T-helper 1 cell treated with Interleukin-12 subunit alpha and Interleukin-12 subunit beta and Interleukin-4 antibody, amounts not matched to agents 30 μg/mL and 1 μg/mL, for 36 hours (primary cell): Measurements from ENCODE around the gene ITGB1BP1.

Source experiments
- H3K27ac Mint-ChIP-seq: one replicate; pipeline ENCODE4 v1.8.0; 2021; ENCODE audit warnings: mild to moderate bottlenecking, mixed read lengths
- H3K27me3 Mint-ChIP-seq: one replicate; pipeline ENCODE4 v1.8.0; 2021; ENCODE audit warnings: low read depth, mixed read lengths
- H3K36me3 Mint-ChIP-seq: one replicate; pipeline ENCODE4 v1.8.0; 2021; ENCODE audit warnings: low read depth, mixed read lengths
- H3K4me1 Mint-ChIP-seq: one replicate; pipeline ENCODE4 v1.8.0; 2021; ENCODE audit warnings: low read depth, mixed read lengths
- H3K4me3 Mint-ChIP-seq: one replicate; pipeline ENCODE4 v1.8.0; 2021; ENCODE audit warnings: mild to moderate bottlenecking, moderate library complexity, mixed read lengths
- H3K9me3 Mint-ChIP-seq: one replicate; pipeline ENCODE4 v1.8.0; 2021; ENCODE audit warnings: mixed read lengths

ITGB1BP1 gene

DNA sequence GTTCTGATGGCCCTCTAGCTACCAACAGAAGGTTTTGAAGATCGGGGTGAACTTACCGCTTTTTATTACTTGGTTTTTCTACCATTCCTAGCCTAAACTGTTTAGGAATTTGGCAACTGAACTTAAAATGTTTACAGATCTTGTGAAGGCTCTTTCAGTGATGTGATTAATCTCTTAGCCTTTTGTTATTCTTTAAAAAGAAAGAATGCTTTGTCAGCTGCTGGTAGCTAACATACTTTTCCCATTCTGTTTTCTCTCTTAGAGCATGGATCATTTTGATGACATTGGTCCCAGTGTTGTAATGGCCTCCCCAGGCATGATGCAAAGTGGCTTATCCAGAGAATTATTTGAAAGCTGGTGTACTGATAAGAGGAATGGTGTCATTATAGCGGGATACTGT is 18.2 kb upstream of the ITGB1BP1 start:
- no peak overlapping the region for H3K27ac Mint-ChIP-seq
- H3K27me3 Mint-ChIP-seq = no peaks in the 10 kb centered on the region
- peaks cover 5% of the 10 kb centered on the region for H3K4me1 Mint-ChIP-seq
- H3K4me3 Mint-ChIP-seq = no peak overlapping the region
- peaks cover 36% of the 10 kb centered on the region for H3K36me3 Mint-ChIP-seq
- no peaks in the 10 kb centered on the region for H3K9me3 Mint-ChIP-seq

DNA sequence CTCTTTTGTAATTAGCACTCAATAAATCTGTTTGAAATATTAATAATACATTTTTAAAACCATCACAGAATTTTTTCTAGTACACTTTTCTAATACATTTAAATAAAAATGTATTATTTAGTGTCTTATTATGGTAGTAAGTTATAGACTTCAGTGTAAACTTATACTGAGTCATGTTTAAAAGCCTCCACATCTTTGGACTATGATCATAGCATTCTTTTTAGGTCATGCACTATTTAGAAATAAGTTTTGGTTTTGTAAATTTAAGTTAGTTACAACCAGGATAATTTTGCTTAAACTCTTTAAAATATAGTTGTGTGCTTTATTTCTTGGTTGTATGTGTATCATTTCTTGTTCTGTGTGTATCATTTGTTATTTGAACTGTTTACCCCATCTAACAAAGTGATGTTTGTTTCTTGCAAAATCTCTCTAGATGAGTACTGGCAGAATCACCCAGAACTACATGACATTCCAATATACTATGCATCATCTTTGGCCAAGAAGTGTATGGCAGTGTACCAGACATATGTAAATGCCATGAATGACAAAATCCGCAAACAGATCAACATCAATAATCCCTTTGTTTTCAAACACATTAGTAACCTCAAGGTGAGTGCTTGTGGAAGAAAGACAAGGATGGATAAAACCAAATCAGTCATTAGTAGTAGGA is 16.9 kb upstream of the ITGB1BP1 start:
- H3K27me3 Mint-ChIP-seq = no peaks in the 10 kb centered on the region
- peaks cover 35% of the 10 kb centered on the region for H3K36me3 Mint-ChIP-seq
- no peaks in the 10 kb centered on the region for H3K9me3 Mint-ChIP-seq
- H3K4me3 Mint-ChIP-seq = no peak overlapping the region
- H3K4me1 Mint-ChIP-seq = peaks cover 3% of the 10 kb centered on the region
- no peak overlapping the region for H3K27ac Mint-ChIP-seq

DNA sequence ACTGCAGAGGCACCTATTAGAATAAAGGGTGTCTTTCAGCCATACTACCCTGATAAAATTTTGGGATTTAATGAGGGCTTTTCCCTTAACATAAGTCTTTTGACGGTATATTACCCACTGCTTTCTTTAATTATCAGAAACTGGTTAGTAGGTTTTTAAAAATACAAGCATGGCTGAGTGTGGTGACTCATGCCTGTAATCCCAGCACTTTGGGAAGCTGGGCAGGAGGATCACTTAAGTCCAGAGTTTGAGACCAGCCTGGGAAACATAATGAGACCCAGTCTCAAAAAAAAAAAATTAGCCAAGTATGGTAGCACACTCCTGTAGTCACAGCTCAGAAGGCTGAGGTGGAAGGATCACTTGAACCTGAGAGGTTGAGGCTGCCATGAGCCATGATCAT is 16.2 kb upstream of the ITGB1BP1 start:
- Mint-ChIP-seq H3K27ac (no peak overlapping the region), H3K4me3 (no peak overlapping the region), H3K36me3 (peaks cover 32% of the 10 kb centered on the region), H3K4me1 (no peaks in the 10 kb centered on the region), H3K9me3 (no peaks in the 10 kb centered on the region), H3K27me3 (no peaks in the 10 kb centered on the region)

DNA sequence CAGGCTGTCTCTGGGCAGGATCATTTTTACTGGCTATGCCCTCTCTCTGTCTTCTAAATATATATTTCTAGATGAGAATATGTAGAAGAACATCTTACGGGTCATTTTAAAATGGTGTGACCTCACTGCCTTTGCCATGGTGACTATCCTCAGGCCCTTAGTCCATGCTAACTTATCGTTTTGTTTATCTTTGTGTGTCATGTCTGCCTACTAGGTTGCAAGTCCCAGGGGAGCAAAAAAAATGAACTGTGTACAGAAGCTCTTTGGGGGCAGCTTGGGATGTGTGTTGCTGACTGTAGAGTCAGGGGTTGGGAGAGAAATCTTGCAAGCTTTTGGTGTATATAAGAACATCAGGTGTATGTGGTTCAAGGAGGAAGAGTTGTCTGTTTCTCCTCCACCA is 11.2 kb upstream of the ITGB1BP1 start:
- Mint-ChIP-seq H3K4me1 (peaks cover 10% of the 10 kb centered on the region), H3K36me3 (peaks cover 42% of the 10 kb centered on the region), H3K27ac (no peak overlapping the region), H3K4me3 (no peak overlapping the region), H3K27me3 (no peaks in the 10 kb centered on the region), H3K9me3 (no peaks in the 10 kb centered on the region)

DNA sequence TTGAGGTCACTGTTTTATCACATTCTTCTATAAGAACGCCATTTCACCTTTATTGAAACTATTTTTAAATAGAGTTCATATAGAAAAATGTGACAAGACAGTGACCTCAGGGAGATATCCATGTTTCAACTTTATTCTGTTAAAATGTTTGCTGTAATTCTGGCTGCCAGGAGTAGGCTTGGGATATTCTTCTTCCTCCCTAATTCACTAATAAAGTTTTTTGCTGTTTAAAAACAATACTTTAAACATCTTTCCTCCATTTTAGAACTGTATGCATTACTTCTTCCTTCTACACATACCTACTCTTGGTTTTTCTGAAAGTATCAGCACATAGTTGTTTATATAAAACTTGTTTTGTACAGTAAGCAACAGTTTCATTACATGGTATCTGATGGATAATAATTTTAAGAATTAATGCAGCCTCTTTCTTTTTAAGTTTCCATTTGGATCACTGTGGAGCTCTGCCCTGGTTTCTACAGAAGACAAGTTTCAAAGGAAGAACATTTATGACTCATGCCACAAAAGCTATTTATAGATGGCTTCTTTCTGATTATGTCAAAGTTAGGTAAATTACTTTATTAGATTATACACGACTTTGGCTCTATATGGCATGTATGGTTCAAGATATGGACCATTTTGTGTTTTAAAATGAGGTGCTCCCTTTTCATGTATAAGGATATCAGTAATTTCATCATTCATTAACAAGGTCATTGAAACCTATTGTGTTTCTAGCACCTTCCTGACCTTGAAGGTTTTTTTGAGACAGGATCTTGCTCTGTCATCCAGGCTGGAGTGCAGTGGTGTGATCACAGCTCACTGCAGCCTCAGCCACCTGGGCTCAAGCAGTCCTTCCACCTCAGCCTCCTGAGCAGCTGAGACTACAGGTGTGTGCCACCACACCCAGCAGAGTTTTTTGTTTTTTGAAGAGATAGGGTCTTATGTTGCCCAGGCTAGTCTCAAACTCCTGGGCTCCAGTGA is 7.3 kb upstream of the ITGB1BP1 start:
- no peak overlapping the region for H3K4me3 Mint-ChIP-seq
- no peaks in the 10 kb centered on the region for H3K27me3 Mint-ChIP-seq
- no peaks in the 10 kb centered on the region for H3K9me3 Mint-ChIP-seq
- H3K27ac Mint-ChIP-seq = peak overlapping the region; percentile 50
- H3K4me1 Mint-ChIP-seq = peaks cover 12% of the 10 kb centered on the region
- H3K36me3 Mint-ChIP-seq = peaks cover 34% of the 10 kb centered on the region

DNA sequence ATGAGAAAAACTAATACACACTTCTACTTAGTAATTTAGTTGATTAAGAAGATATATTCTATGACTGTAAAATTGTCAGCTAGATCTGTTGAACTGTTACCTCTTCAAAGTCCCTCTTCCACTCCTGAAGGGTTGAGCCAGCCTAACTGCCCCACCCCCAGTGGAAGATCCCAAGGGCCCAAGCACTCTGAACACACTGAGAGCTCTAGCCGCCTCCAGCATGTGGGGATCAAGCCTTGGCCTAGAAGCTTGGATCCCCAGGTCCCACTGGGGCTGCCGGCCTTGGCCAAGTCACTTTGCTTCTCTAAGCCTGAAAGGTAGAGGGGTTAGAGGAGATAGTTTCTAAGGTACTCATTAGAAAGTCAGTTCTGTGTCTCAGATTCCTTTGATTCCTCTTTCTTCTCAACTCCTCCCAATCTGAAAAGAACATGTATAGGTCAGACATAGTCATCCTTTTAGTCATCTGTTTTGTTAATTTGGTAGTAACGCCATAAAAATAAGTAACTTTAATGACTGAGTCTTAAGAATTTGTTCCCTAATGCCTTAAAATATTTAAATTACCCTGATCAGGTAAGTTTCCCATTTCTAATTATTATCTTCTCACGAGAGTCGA is 5.7 kb upstream of the ITGB1BP1 start:
- peaks cover 34% of the 10 kb centered on the region for H3K36me3 Mint-ChIP-seq
- peaks cover 12% of the 10 kb centered on the region for H3K4me1 Mint-ChIP-seq
- no peak overlapping the region for H3K4me3 Mint-ChIP-seq
- no peaks in the 10 kb centered on the region for H3K9me3 Mint-ChIP-seq
- no peaks in the 10 kb centered on the region for H3K27me3 Mint-ChIP-seq
- H3K27ac Mint-ChIP-seq = no peak overlapping the region

DNA sequence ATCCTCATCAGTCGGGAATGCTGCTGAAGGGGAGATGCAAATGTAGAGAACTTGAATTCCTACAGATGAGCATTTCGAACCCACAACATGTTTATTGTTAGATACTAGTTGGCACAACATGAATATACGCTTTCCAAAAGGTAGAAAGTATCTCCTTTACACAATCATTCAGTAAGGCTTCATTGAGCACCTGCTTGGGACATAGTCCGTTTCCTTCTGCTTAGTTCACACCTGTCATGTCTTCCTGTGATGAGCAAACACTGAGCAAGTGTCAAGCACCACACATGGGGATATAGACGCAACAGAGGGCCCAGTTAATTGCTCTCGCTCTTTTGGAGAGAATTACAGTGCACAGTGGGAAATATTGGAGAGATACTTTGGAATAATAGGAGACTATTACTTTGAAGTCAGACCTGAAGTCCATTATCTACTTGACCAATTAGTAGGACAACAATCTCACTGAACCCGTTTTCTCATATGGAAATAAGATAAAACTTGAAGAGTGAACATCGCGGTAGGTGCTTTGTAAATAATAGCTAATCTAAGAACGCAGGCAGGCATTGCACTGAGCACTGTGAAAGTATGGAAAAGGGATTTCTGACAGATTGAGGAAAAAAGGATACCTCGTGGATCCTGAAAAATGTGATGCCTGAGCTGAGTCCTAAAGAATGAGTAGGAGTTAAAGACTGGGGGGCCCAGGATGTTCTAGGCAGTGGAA is 1.3 kb upstream of the ITGB1BP1 start:
- Mint-ChIP-seq H3K4me1 (peaks cover 26% of the 10 kb centered on the region), H3K9me3 (no peaks in the 10 kb centered on the region), H3K4me3 (no peak overlapping the region), H3K27ac (peak overlapping the region; percentile 98), H3K36me3 (peaks cover 18% of the 10 kb centered on the region), H3K27me3 (no peaks in the 10 kb centered on the region)

DNA sequence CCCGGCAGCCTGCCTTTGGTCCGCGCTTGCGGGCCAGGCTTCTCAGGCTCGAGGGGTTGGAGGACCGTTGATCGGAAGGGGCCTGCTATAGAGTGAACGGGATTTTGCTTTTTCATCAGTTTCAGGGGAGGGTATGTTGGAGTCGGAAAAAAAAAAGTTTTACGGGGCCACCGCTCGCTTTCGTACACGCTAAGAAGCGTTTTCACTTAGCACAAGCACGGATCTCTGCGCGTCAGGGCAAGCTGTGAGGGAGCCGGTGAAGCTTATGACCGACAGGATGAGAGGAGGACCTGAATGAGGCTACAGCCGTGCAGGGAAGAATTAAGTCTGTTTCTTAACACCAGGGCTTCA is 569 bp upstream of the ITGB1BP1 start:
- H3K4me3 Mint-ChIP-seq = no peak overlapping the region
- peaks cover 18% of the 10 kb centered on the region for H3K36me3 Mint-ChIP-seq
- H3K27me3 Mint-ChIP-seq = no peaks in the 10 kb centered on the region
- no peaks in the 10 kb centered on the region for H3K9me3 Mint-ChIP-seq
- H3K27ac Mint-ChIP-seq = peak overlapping the region; percentile 98
- H3K4me1 Mint-ChIP-seq = peaks cover 31% of the 10 kb centered on the region

DNA sequence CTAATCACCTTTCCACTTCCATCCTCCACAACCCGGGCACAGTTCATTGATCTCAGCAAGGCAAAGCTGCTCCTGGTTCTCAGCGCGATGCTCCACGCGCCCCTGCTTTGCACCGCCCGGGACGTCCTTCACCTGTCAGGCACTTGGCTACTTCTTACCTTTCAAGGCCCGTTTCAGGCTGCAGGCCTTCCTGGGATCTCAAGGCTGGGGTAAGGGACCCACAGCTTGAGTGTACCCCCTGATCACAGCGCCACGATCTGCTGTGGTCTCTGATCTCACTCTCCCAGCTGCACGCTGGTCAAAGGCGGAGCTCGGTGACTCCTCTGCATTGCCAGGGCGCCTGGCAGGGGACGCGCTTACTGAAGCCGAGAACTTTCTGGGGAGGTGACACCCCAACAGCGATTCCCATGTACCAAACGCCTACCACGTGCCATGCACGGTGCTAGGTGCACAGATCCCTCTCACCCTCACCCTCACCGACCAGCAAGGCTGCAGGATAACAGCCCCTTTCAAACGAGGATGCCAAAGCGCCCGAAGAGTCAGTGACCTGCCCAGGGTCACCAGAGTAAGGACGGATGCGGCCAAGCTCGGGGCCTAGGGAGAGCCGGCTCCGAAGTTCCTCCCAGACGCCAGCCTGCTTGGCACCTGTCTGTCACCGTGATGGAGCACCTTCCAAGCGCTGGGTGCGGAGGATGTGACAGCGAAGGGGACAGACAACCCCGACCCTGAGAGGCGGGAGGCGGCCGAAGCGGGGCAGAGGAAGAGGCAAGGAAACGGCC is 818 bp downstream of the ITGB1BP1 start:
- peak overlapping the region; percentile 93 for H3K27ac Mint-ChIP-seq

DNA sequence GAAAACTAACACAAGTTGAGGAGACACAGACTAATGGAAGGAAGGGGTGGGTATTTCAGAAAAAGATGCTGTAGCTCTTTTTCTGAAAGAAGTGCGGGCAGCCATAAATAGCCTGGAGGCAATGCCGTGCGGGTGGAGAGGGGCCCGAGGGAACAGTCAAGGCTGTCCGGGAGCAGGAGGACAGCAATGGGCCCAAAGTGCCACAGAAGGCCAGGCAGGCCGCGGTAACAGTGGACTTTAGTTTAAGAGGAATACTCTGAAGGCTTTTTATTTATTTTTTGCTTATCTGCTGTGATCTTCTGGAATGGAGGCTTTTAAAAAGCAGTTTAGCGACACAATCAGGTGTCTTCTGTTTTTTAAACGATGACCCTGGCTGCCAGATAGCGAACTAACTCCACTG is 2.8 kb downstream of the ITGB1BP1 start:
- no peaks in the 10 kb centered on the region for H3K27me3 Mint-ChIP-seq
- H3K27ac Mint-ChIP-seq = peak overlapping the region; percentile 58
- H3K36me3 Mint-ChIP-seq = peaks cover 31% of the 10 kb centered on the region
- H3K4me1 Mint-ChIP-seq = peaks cover 38% of the 10 kb centered on the region
- no peaks in the 10 kb centered on the region for H3K9me3 Mint-ChIP-seq
- H3K4me3 Mint-ChIP-seq = peak overlapping the region; percentile 36

More for the DNA sequence above, 818 bp downstream of the ITGB1BP1 start:
- peaks cover 32% of the 10 kb centered on the region for H3K4me1 Mint-ChIP-seq
- H3K9me3 Mint-ChIP-seq = no peaks in the 10 kb centered on the region
- H3K27me3 Mint-ChIP-seq = no peaks in the 10 kb centered on the region
- peak overlapping the region; percentile 92 for H3K4me3 Mint-ChIP-seq
- peaks cover 24% of the 10 kb centered on the region for H3K36me3 Mint-ChIP-seq

DNA sequence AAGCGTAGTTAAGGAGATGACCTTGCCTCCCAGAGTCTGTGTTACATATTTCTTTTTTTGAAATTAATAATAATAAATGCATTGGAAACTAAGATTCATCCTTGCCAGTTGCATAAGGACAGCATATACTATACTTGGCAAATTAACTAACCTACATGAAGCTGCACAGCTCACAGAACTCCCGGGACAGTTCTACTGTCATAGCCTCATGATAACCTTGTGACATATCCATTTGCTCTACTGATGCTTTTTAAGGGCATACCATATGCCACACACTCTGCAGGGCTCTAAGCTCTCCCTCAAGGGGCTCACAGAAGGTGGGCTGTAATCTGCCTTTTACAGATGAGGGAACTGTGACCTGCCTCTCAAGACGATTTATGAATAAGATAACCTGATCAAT is 3.8 kb downstream of the ITGB1BP1 start:
- H3K9me3 Mint-ChIP-seq = no peaks in the 10 kb centered on the region
- peaks cover 38% of the 10 kb centered on the region for H3K4me1 Mint-ChIP-seq

DNA sequence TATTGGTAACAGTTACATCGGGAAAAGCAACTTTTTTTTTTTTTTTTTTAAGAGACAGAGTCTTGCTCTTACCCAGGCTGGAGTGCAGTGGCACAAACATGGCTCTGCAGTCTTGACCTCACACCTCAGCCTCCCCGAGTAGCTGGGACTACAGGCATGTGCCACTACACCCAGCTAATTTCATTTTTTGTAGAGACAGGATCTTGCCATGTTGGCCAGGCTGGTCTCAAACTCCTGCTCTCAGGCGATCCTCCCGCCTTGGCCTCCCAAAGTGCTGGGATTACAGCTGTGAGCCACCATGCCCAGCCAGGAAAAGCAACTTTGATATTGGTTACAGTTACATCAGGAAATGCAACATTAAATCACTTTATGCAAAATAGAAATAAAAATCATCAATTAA is 4.6 kb downstream of the ITGB1BP1 start:
- no peaks in the 10 kb centered on the region for H3K9me3 Mint-ChIP-seq
- H3K4me3 Mint-ChIP-seq = no peak overlapping the region
- peaks cover 41% of the 10 kb centered on the region for H3K4me1 Mint-ChIP-seq
- H3K27ac Mint-ChIP-seq = no peak overlapping the region
- no peaks in the 10 kb centered on the region for H3K27me3 Mint-ChIP-seq
- H3K36me3 Mint-ChIP-seq = peaks cover 32% of the 10 kb centered on the region

More for the DNA sequence above, 3.8 kb downstream of the ITGB1BP1 start:
- Mint-ChIP-seq H3K27ac (no peak overlapping the region), H3K4me3 (no peak overlapping the region), H3K36me3 (peaks cover 31% of the 10 kb centered on the region), H3K27me3 (no peaks in the 10 kb centered on the region)

DNA sequence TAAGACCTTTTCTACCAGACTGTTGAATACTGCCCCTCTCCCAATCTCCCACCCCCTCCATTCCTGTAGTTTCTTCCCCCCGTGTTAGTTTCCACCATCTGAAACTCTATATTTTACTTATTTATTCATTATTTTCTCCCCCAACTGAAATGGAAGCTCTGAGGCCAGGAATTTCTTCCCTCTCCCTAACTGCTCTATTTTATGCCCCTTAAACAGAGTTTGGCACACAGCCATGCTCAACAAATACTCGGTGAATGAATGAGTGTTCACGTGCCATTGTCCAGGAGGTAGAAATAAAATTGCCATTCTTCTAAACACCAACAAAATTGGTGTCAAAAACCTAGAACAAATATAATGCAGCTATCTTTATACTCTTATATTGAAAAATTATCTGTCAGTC is 5.6 kb downstream of the ITGB1BP1 start:
- H3K9me3 Mint-ChIP-seq = no peaks in the 10 kb centered on the region
- H3K27ac Mint-ChIP-seq = no peak overlapping the region
- peaks cover 32% of the 10 kb centered on the region for H3K36me3 Mint-ChIP-seq
- H3K4me1 Mint-ChIP-seq = peaks cover 39% of the 10 kb centered on the region
- H3K4me3 Mint-ChIP-seq = no peak overlapping the region
- no peaks in the 10 kb centered on the region for H3K27me3 Mint-ChIP-seq

DNA sequence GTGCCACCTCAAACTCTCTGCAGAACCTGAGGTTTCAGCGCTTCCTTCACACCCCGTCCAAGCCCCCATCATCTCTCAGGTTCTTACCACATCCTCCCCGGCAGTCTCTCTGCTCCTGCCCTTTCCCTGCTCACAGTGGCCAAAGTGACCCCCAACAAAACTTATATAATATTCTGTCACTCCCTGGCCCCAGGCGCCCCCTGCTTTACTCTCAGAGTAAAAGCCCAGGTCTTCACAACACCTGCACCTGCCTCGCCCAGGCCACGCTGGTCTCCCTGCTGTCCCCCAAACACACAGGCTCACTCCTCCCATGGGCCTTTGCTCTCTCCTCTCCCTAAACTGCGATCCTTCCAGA is 6.4 kb downstream of the ITGB1BP1 start:
- Mint-ChIP-seq H3K4me1 (peaks cover 32% of the 10 kb centered on the region), H3K27ac (no peak overlapping the region), H3K4me3 (no peak overlapping the region), H3K36me3 (peaks cover 32% of the 10 kb centered on the region), H3K27me3 (no peaks in the 10 kb centered on the region), H3K9me3 (no peaks in the 10 kb centered on the region)
